GM18858 (cell line): Measurements from ENCODE around the gene MAST4.

Experiments used
- ATAC-seq: cut with Tn5 transposase; IDR thresholded peaks from one replicate; pipeline ENCODE4 v1.9.1; 2021; ENCODE audit not compliant: unreplicated experiment

The MAST4 gene

GRCh38 chr5:66867618-66868322 lies 271.6 kb downstream of the MAST4 start:
- ATAC-seq, result no peak

GRCh38 chr5:66869347-66869746 lies 273.2 kb downstream of the MAST4 start:
- ATAC-seq, result no peak

- no peak for ATAC-seq
Measured at GRCh38 chr5:66870708-66871107, 274.5 kb downstream of the MAST4 start.

GRCh38 chr5:66871651-66872050 lies 275.5 kb downstream of the MAST4 start:
- no peak for ATAC-seq

GRCh38 chr5:66872736-66873331 lies 276.6 kb downstream of the MAST4 start:
- no peak for ATAC-seq

GRCh38 chr5:66874004-66874403 lies 277.8 kb downstream of the MAST4 start:
- no peak for ATAC-seq

- no peak for ATAC-seq
Measured at GRCh38 chr5:66875315-66875714, 279.1 kb downstream of the MAST4 start.

- ATAC-seq, result no peak
Measured at GRCh38 chr5:66876266-66876807, 280.1 kb downstream of the MAST4 start.

GRCh38 chr5:66877843-66878242 lies 281.6 kb downstream of the MAST4 start:
- no peak for ATAC-seq

- ATAC-seq, result no peak
Measured at GRCh38 chr5:66880401-66880800, 284.2 kb downstream of the MAST4 start.

- ATAC-seq, result no peak
Measured at GRCh38 chr5:66881480-66882161, 285.4 kb downstream of the MAST4 start.

GRCh38 chr5:66882606-66883227 lies 286.5 kb downstream of the MAST4 start:
- ATAC-seq, result no peak

- ATAC-seq, result no peak
Measured at GRCh38 chr5:66884564-66885243, 288.5 kb downstream of the MAST4 start.

GRCh38 chr5:66886941-66887340 lies 290.7 kb downstream of the MAST4 start:
- no peak for ATAC-seq

GRCh38 chr5:66888613-66889012 lies 292.4 kb downstream of the MAST4 start:
- ATAC-seq, result no peak

- ATAC-seq, result no peak
Measured at GRCh38 chr5:66889056-66889455, 292.9 kb downstream of the MAST4 start.

- no peak for ATAC-seq
Measured at GRCh38 chr5:66889524-66889923, 293.3 kb downstream of the MAST4 start.

GRCh38 chr5:66891184-66891925 lies 295.2 kb downstream of the MAST4 start:
- no peak for ATAC-seq

- ATAC-seq, result no peak
Measured at GRCh38 chr5:66892716-66893115, 296.5 kb downstream of the MAST4 start.
